Smooth muscle cell (in vitro differentiated cells): ENCODE measurements around the gene KCNMA1. TPM values are rescaled to one million over a fixed set of nuclear protein-coding genes. Genes with fewer than 3 reads are reported as not detected.

Source experiments
- DNase-seq: peaks from one replicate; lab custom pipeline; 2025; ENCODE audit not compliant: unreplicated experiment; lab: John Stamatoyannopoulos, UW
- H2AFZ ChIP-seq: fragments of 200-600 bp; sonication (generic); 2 replicates; pipeline ENCODE4 v1.6.0; 2016; ENCODE audit warnings: antibody characterized with exemption, low read depth, mild to moderate bottlenecking
- H3F3A ChIP-seq: fragments of 200-600 bp; sonication (generic); 2 replicates; pipeline ENCODE4 v1.6.0; 2017; ENCODE audit warnings: antibody characterized with exemption, low read depth
- H3K27ac ChIP-seq: fragments of 200-600 bp; sonication (generic); 2 replicates; pipeline ENCODE4 v1.5.1; 2016; ENCODE audit warnings: low read depth, mild to moderate bottlenecking
- H3K27me3 ChIP-seq: fragments of 200-600 bp; sonication (generic); 2 replicates; pipeline ENCODE4 v1.6.1; 2016; ENCODE audit warnings: low read depth, mild to moderate bottlenecking
- H3K36me3 ChIP-seq: fragments of 200-600 bp; sonication (generic); 2 replicates; pipeline ENCODE4 v1.5.1; 2016; ENCODE audit warnings: low read depth
- H3K4me1 ChIP-seq: fragments of 200-600 bp; sonication (generic); 2 replicates; pipeline ENCODE4 v1.5.1; 2016; ENCODE audit warnings: low read depth
- H3K4me2 ChIP-seq: fragments of 200-600 bp; sonication (generic); 2 replicates; pipeline ENCODE4 v1.6.0; 2016; ENCODE audit warnings: mild to moderate bottlenecking
- H3K4me3 ChIP-seq: fragments of 200-600 bp; sonication (generic); 2 replicates; pipeline ENCODE4 v1.5.1; 2016; ENCODE audit warnings: mild to moderate bottlenecking
- H3K79me2 ChIP-seq: fragments of 200-600 bp; sonication (generic); 2 replicates; pipeline ENCODE4 v1.6.0; 2016; ENCODE audit warnings: low read depth, mild to moderate bottlenecking
- H3K9ac ChIP-seq: fragments of 200-600 bp; sonication (generic); 2 replicates; pipeline ENCODE4 v1.6.0; 2016; ENCODE audit warnings: low read depth
- H3K9me3 ChIP-seq: fragments of 200-600 bp; sonication (generic); replicated peaks from 2 replicates; pipeline ENCODE4 v1.5.1; 2016; ENCODE audit warnings: low read depth
- H4K20me1 ChIP-seq: fragments of 200-600 bp; sonication (generic); 2 replicates; pipeline ENCODE4 v1.6.0; 2016; ENCODE audit warnings: low read depth
- CTCF ChIP-seq: fragments of 200-600 bp; sonication (generic); IDR thresholded peaks from 2 replicates; pipeline ENCODE4 v1.5.1; 2017; ENCODE audit warnings: borderline replicate concordance, mild to moderate bottlenecking, antibody characterized with exemption; ENCODE audit not compliant: insufficient read depth, poor library complexity, severe bottlenecking
- WGBS: methylation state at CpG from one replicate; pipeline ENCODE4 v1.1.7; 2016; ENCODE audit warnings: low lambda C conversion rate; 5-methylcytosine and 5-hydroxymethylcytosine counted together
- polyA plus RNA-seq: library from polyadenylated mRNA; unstranded; fragments of >200 nt; fragmentation: Nextera tagmentation; extraction: Ambion mirVana; gene quantifications from 2 replicates; pipeline ENCODE4 v1.2.1, GENCODE V29; 2016
- total RNA-seq: library from RNA; depleted of rRNA; stranded (reverse); fragments of >200 nt; gene quantifications from 2 replicates; pipeline ENCODE4 v1.2.3, GENCODE V29; 2014

The KCNMA1 gene
- total and polyA plus RNA-seq, 2 experiments from 2014 or later, result 9.1 to 23.4 TPM

- Histone ChIP-seq H4K20me1 (no peaks in the 10 kb centered on the region), H3K4me2 (no peak overlapping the region), H3K36me3 (no peaks in the 10 kb centered on the region), H2AFZ (no peak overlapping the region), H3K79me2 (no peaks in the 10 kb centered on the region), H3K4me1 (peaks cover 20% of the 10 kb centered on the region), H3K4me3 (no peak overlapping the region), H3K27ac (no peak overlapping the region), H3K9ac (no peak overlapping the region), H3F3A (peaks cover 5% of the 10 kb centered on the region), H3K27me3 (no peaks in the 10 kb centered on the region), H3K9me3 (no peaks in the 10 kb centered on the region)
- no peak for DNase-seq
- WGBS, result 64% methylated on average over 2 of the region's 2 CpGs
- no peak for TF ChIP-seq CTCF
These were observed 451.9 kb downstream of the KCNMA1 start for GRCh38 chr10:77185696-77186095.

GRCh38 chr10:77182803-77183202 lies 454.8 kb downstream of the KCNMA1 start:
- WGBS, result 90% methylated on average over 1 of the region's 1 CpG

GRCh38 chr10:77180794-77181193 lies 456.8 kb downstream of the KCNMA1 start:
- Histone ChIP-seq H3K4me1 (no peaks in the 10 kb centered on the region), H3K27me3 (no peaks in the 10 kb centered on the region), H3K9ac (no peak overlapping the region), H3K9me3 (no peaks in the 10 kb centered on the region), H3K4me2 (no peak overlapping the region), H2AFZ (no peak overlapping the region), H4K20me1 (no peaks in the 10 kb centered on the region), H3K27ac (no peak overlapping the region), H3K36me3 (no peaks in the 10 kb centered on the region), H3K79me2 (no peaks in the 10 kb centered on the region), H3F3A (no peaks in the 10 kb centered on the region), H3K4me3 (no peak overlapping the region)
- TF ChIP-seq CTCF, result no peak
- DNase-seq, result no peak
- WGBS, result 45% methylated on average over 2 of the region's 2 CpGs

More at GRCh38 chr10:77182803-77183202, 454.8 kb downstream of the KCNMA1 start:
- H3K4me2 ChIP-seq, result no peak overlapping the region
- H3K9ac ChIP-seq, result no peak overlapping the region
- TF ChIP-seq CTCF, result no peak
- no peaks in the 10 kb centered on the region for H3F3A ChIP-seq
- DNase-seq, result no peak
- H3K9me3 ChIP-seq, result no peaks in the 10 kb centered on the region
- no peaks in the 10 kb centered on the region for H4K20me1 ChIP-seq
- H3K4me3 ChIP-seq, result no peak overlapping the region
- H3K27ac ChIP-seq, result no peak overlapping the region
- no peaks in the 10 kb centered on the region for H3K79me2 ChIP-seq
- H3K27me3 ChIP-seq, result no peaks in the 10 kb centered on the region
- H3K4me1 ChIP-seq, result peaks cover 6% of the 10 kb centered on the region
- H2AFZ ChIP-seq, result no peak overlapping the region
- H3K36me3 ChIP-seq, result no peaks in the 10 kb centered on the region

GRCh38 chr10:77180104-77180503 lies 457.5 kb downstream of the KCNMA1 start:
- TF ChIP-seq CTCF, result no peak
- no peak overlapping the region for H3K27ac ChIP-seq
- no peak overlapping the region for H3K4me2 ChIP-seq
- H3K79me2 ChIP-seq, result no peaks in the 10 kb centered on the region
- no peak overlapping the region for H3K9ac ChIP-seq
- H3K4me1 ChIP-seq, result no peaks in the 10 kb centered on the region
- H4K20me1 ChIP-seq, result no peaks in the 10 kb centered on the region
- 96% methylated on average over 2 of the region's 2 CpGs for WGBS
- H3K27me3 ChIP-seq, result no peaks in the 10 kb centered on the region
- H3K4me3 ChIP-seq, result no peak overlapping the region
- H3K9me3 ChIP-seq, result no peaks in the 10 kb centered on the region
- no peak for DNase-seq
- H3F3A ChIP-seq, result no peaks in the 10 kb centered on the region
- no peaks in the 10 kb centered on the region for H3K36me3 ChIP-seq
- no peak overlapping the region for H2AFZ ChIP-seq
